ENCODE results near the gene KIF5B. TPM values are rescaled to one million over a fixed set of nuclear protein-coding genes. Genes with fewer than 3 reads are reported as not detected.
"Not testable (repeated sequence)": the region's sequence is repeated elsewhere in the genome, so short reads cannot be mapped to it uniquely, and the experiment has no call there.

KIF5B gene
- total RNA-seq, 1 experiment from 2014 or later = 117 TPM

- Histone ChIP-seq H3K27me3 (ENCODE audit: insufficient read depth, low read length) (no peaks in the 10 kb centered on the region), H3K36me3 (ENCODE audit: control insufficient read depth in 1 of 2, insufficient read depth in 2 of 2, low read length in 2 of 2) (no peaks in the 10 kb centered on the region), H3K4me3 (replicated peaks in 1 of 2; ENCODE audit: low read depth in 1 of 2, low read length in 2 of 2) (no peak overlapping the region), H3K4me1 (ENCODE audit: control insufficient read depth in 1 of 2, insufficient read depth in 2 of 2, low read length in 2 of 2) (peaks cover 3 to 18% of the 10 kb centered on the region in 2 experiments), H3K4me2 (ENCODE audit: low read length) (peak overlapping the region; percentile 14; the same call in 1 of the 2 replicates), H3K79me2 (ENCODE audit: insufficient read depth, low read length) (no peaks in the 10 kb centered on the region), H3K9me3 (ENCODE audit: control insufficient read depth in 1 of 2, insufficient read depth in 1 of 2, low read depth in 1 of 2, low read length in 2 of 2) (no peaks in the 10 kb centered on the region), H3K27ac (ENCODE audit: low read depth, low read length) (no peak overlapping the region), H3K9me2 (ENCODE audit: insufficient read depth) (no peaks in the 10 kb centered on the region), H3K9ac (ENCODE audit: low read length) (no peak overlapping the region), H4K20me1 (ENCODE audit: insufficient read depth) (no peaks in the 10 kb centered on the region), H2AFZ (ENCODE audit: low read depth, low read length, poor library complexity, severe bottlenecking) (no peak overlapping the region)
- intact Hi-C loops (cut with micrococcal nuclease) = no loop called here
- BruUV-seq (replicated peaks) = no TSS peak
- TF ChIP-seq FOSL1 (IDR thresholded peaks at IDR 0.05; ENCODE audit: low read depth) (peak; percentile 47; the same call in 1 of the 2 replicates), EZH2 (IDR thresholded peaks at IDR 0.05) (no peak)
- DNase-seq (ENCODE audit: low read depth, low spot score) (no peak), ATAC-seq (peak; percentile 44; the same call in 1 of the 2 replicates)
- ChIA-PET RAD21 (ENCODE audit: low non-redundant PET in 1 of 2, low total read pairs in 2 of 2, uncharacterized antibody in 2 of 2, unreplicated experiment in 2 of 2) (no interaction called here), CTCF (no interaction called here), POLR2A (no interaction called here)
These were observed 81.6 kb downstream of the KIF5B start for GRCh38 chr10:31974434-31975124.

- H3K9ac ChIP-seq (ENCODE audit: low read length) = no peak overlapping the region
- CTCF ChIA-PET = no interaction called here
- no peak overlapping the region for H2AFZ ChIP-seq (ENCODE audit: low read depth, low read length, poor library complexity, severe bottlenecking)
- intact Hi-C loops (cut with micrococcal nuclease) = no loop called here
- H3K79me2 ChIP-seq (ENCODE audit: insufficient read depth, low read length) = no peaks in the 10 kb centered on the region
- H4K20me1 ChIP-seq (ENCODE audit: insufficient read depth) = no peaks in the 10 kb centered on the region
- H3K27me3 ChIP-seq (ENCODE audit: insufficient read depth, low read length) = no peaks in the 10 kb centered on the region
- RAD21 ChIA-PET (ENCODE audit: low non-redundant PET in 1 of 2, low total read pairs in 2 of 2, uncharacterized antibody in 2 of 2, unreplicated experiment in 2 of 2) = no interaction called here
- POLR2A ChIA-PET = no interaction called here
- no peaks in the 10 kb centered on the region for H3K9me2 ChIP-seq (ENCODE audit: insufficient read depth)
- no peak for DNase-seq (ENCODE audit: low read depth, low spot score)
- no peak overlapping the region for H3K27ac ChIP-seq (ENCODE audit: low read depth, low read length)
- H3K9me3 ChIP-seq (ENCODE audit: control insufficient read depth in 1 of 2, insufficient read depth in 1 of 2, low read depth in 1 of 2, low read length in 2 of 2) = no peaks in the 10 kb centered on the region
- TF ChIP-seq ZFX (IDR thresholded peaks at IDR 0.05) (no peak), TCF7L2 (IDR thresholded peaks at IDR 0.05; ENCODE audit: borderline replicate concordance, extremely low read depth, insufficient read depth, insufficient read length) (no peak), YY1 (IDR thresholded peaks at IDR 0.05; ENCODE audit: extremely low read depth, insufficient replicate concordance, low read depth, low read length) (no peak), ZNF274 (IDR thresholded peaks at IDR 0.05; ENCODE audit: low read depth, low read length) (no peak), EZH2phosphoT487 (IDR thresholded peaks at IDR 0.05; ENCODE audit: borderline replicate concordance) (no peak), POLR2AphosphoS5 (IDR thresholded peaks at IDR 0.05; ENCODE audit: low read depth, low read length) (no peak), CEBPB (IDR thresholded peaks at IDR 0.05; ENCODE audit: low read depth) (no peak), EZH2 (IDR thresholded peaks at IDR 0.05) (no peak), CBX3 (IDR thresholded peaks at IDR 0.05; ENCODE audit: low read depth) (no peak), SIN3A (IDR thresholded peaks at IDR 0.05; ENCODE audit: low read depth) (no peak)
- no peak overlapping the region for H3K4me3 ChIP-seq (replicated peaks in 1 of 2; ENCODE audit: low read depth in 1 of 2, low read length in 2 of 2)
- no peaks in the 10 kb centered on the region for H3K36me3 ChIP-seq (ENCODE audit: control insufficient read depth in 1 of 2, insufficient read depth in 2 of 2, low read length in 2 of 2)
- H3K4me1 ChIP-seq (ENCODE audit: control insufficient read depth in 1 of 2, insufficient read depth in 2 of 2, low read length in 2 of 2) = peaks cover 3 to 14% of the 10 kb centered on the region in 2 experiments
- no TSS peak for BruUV-seq (replicated peaks)
- H3K4me2 ChIP-seq (ENCODE audit: low read length) = no peak overlapping the region
- no peak for ATAC-seq
These were observed 83.6 kb downstream of the KIF5B start for GRCh38 chr10:31972519-31973041.

- H3K4me3 ChIP-seq (replicated peaks in 1 of 2; ENCODE audit: low read depth in 1 of 2, low read length in 2 of 2); H3K36me3 ChIP-seq (ENCODE audit: control insufficient read depth in 1 of 2, insufficient read depth in 2 of 2, low read length in 2 of 2); BruUV-seq (replicated peaks); POLR2A ChIA-PET; H3K9ac ChIP-seq (ENCODE audit: low read length); ATAC-seq; H3K79me2 ChIP-seq (ENCODE audit: insufficient read depth, low read length); CTCF ChIA-PET; H3K9me2 ChIP-seq (ENCODE audit: insufficient read depth); H3K4me1 ChIP-seq (ENCODE audit: control insufficient read depth in 1 of 2, insufficient read depth in 2 of 2, low read length in 2 of 2); H2AFZ ChIP-seq (ENCODE audit: low read depth, low read length, poor library complexity, severe bottlenecking); H3K4me2 ChIP-seq (ENCODE audit: low read length); H3K27me3 ChIP-seq (ENCODE audit: insufficient read depth, low read length); H3K9me3 ChIP-seq (ENCODE audit: control insufficient read depth in 1 of 2, insufficient read depth in 1 of 2, low read depth in 1 of 2, low read length in 2 of 2); DNase-seq (ENCODE audit: low read depth, low spot score); H4K20me1 ChIP-seq (ENCODE audit: insufficient read depth); intact Hi-C loops (cut with micrococcal nuclease); H3K27ac ChIP-seq (ENCODE audit: low read depth, low read length); RAD21 ChIA-PET (ENCODE audit: low non-redundant PET in 1 of 2, low total read pairs in 2 of 2, uncharacterized antibody in 2 of 2, unreplicated experiment in 2 of 2): not testable (repeated sequence)
These were observed 86.4 kb downstream of the KIF5B start for GRCh38 chr10:31969847-31970246.

Data from HCT116 (cell line).